GM12872 (cell line): ENCODE results near the gene EME1.

Experiments
- TF ChIP-seq, protein P1 (sequence below): IDR thresholded peaks from 3 replicates; pipeline ENCODE4 v1.5.1; 2011; ENCODE audit warnings: low read depth, mild to moderate bottlenecking, low read length, moderate library complexity; ENCODE audit not compliant: insufficient read depth

The EME1 gene

DNA sequence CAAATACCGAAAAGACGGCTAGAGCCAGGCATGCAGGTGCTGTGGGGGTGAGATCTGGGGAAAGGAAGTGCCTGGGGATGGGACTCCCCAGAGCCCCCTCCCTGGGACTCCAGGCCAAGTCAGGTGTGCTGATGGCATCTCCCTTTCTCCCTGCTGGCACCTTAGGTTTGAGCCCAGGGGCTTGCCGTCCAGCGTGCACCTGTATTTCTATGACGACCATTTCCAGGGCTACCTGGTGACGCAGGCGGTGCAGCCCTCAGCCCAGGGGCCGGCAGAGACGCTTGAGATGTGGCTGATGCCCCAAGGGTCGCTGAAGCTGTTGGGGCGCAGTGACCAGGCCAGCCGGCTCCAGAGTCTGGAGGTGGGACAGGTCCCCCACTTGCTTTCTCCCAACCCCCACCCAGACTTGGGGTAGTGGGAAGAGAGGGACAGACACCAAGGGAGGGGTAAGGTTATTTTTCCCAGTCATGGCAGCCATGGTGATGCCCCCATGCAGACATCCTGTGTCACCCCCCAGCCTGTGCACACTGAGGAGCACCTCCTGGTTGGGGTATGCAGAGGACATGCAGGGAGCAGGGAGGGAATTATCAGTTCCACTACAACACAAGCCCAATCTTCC lies 16.0 kb upstream of the EME1 start:
- TF ChIP-seq, protein P1, sequence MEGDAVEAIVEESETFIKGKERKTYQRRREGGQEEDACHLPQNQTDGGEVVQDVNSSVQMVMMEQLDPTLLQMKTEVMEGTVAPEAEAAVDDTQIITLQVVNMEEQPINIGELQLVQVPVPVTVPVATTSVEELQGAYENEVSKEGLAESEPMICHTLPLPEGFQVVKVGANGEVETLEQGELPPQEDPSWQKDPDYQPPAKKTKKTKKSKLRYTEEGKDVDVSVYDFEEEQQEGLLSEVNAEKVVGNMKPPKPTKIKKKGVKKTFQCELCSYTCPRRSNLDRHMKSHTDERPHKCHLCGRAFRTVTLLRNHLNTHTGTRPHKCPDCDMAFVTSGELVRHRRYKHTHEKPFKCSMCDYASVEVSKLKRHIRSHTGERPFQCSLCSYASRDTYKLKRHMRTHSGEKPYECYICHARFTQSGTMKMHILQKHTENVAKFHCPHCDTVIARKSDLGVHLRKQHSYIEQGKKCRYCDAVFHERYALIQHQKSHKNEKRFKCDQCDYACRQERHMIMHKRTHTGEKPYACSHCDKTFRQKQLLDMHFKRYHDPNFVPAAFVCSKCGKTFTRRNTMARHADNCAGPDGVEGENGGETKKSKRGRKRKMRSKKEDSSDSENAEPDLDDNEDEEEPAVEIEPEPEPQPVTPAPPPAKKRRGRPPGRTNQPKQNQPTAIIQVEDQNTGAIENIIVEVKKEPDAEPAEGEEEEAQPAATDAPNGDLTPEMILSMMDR, result no peak

- TF ChIP-seq, protein P1, result no peak
Measured at GRCh38 chr17:50358177-50358576, 14.9 kb upstream of the EME1 start.

DNA sequence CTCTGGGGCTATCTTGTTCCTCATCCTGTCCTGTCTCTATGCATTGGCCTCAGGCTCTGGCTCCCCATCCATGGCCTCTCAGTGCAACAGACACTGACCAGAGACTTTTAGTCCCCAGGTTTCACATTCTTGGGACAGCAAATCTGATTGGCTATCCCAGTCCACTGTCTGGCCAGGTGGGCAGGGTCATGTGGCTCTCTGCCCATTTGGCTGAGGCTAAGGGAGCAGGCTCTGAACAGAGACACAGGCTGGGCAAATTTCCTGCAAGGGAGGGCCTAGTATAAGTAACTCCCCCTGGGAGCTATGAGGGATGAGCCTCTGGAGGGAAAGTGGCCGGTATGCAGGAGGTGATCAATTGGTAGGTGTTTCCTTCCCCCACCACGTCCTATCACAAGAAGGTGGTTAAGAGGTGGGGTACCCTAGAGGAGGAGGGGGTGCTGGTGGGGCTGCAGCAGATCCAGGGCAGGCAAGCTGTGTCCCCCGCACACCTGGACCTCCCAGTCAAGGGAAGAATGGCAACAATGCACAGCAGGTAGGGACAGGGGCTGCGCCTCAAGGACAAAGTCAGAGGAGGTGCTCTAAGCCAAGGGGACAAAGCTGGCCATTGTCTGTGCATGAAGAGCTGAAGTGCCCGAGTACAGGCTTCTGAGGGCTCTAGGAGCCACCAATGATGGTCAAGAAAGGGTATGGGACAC lies 13.9 kb upstream of the EME1 start:
- TF ChIP-seq, protein P1, result no peak

DNA sequence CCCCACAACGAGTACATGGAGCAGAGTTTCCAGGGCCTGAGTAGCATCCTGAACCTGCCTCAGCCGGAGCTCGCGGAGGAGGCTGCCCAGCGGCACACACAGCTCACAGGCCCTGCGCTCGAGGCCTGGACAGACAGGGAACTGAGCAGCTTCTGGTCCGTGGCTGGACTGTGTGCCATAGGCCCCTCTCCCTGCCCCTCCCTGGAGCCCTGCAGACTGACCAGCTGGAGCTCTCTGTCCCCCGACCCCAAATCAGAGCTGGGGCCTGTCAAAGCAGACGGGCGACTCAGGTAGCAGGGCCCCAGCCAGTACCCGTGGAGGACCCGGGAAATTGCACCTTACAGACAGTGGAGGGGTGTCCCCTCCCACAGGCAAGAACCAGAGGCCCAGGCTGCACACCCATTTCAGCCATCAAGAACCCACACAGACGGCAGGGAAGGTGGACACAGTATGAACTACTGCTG lies 13.0 kb upstream of the EME1 start:
- TF ChIP-seq, protein P1, result no peak

DNA sequence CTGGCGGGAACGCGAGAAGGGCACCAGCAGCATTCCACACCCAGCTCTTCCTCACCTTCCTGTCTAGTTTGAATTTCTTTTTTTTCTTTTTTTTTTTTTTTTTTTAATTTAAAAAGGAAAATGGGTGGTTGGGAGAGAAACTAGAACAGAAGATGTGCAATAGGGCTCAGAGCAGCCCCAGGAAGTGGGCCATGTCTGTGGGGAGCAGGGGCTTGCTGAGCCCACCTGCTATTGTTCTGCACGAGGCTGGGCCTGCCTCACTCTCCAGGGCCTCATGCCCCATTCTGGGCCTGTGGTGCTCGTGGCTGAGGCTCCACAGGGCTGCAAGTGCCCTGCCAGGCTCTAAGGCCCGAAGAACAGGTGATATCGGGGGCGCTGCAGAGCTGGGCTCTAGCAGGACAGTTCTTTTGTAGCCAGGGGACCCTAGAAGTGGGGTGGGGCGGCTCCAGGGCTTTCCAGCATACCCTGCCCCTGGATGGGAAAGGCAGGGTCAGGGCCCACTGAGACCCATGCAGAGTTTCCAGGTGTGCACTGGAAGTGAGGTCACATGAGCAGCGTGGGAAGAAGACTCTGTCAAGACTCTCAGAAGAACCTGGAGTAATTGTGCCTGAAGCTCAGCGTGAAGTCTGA lies 12.4 kb upstream of the EME1 start:
- TF ChIP-seq, protein P1, result no peak

GRCh38 chr17:50361561-50362480 lies 11.2 kb upstream of the EME1 start:
- TF ChIP-seq, protein P1, result peak; percentile 86
